CD4-positive, CD25-positive, alpha-beta regulatory T cell (primary cell): ENCODE measurements around the gene FAM180A. TPM values are rescaled to one million over a fixed set of nuclear protein-coding genes. Genes with fewer than 3 reads are reported as not detected.
A peak's percentile ranks its signal among the peaks of the same experiment; 100 is the strongest.
"Not testable (repeated sequence)": the region's sequence is repeated elsewhere in the genome, so short reads cannot be mapped to it uniquely, and the experiment has no call there.

Experiments used
- ATAC-seq, 2 donors: fragments of 150-1000 bp; cut with Tn5 transposase; one replicate each; pipeline ENCODE4 v1.10.0; 2021; ENCODE audit warnings: low read depth in 2 of 2, moderate number of reproducible peaks in 2 of 2, moderate library complexity in 1 of 2
- DNase-seq, 3 donors: peaks; one replicate each; pipeline versions ENCODE4 v3.0.0 to v3.0.0-alpha.2; 2012 to 2022; ENCODE audit warnings: mixed read lengths in 1 of 3
- H3K27ac ChIP-seq: one replicate; pipeline ENCODE4 v1.7.0; 2013; ENCODE audit warnings: mild to moderate bottlenecking, low read length; ENCODE audit not compliant: insufficient read depth, poor library complexity, severe bottlenecking
- H3K27me3 ChIP-seq: one replicate; pipeline ENCODE4 v1.7.0; 2013; ENCODE audit warnings: low read length; ENCODE audit not compliant: control insufficient read depth, insufficient read depth
- H3K36me3 ChIP-seq: one replicate; pipeline ENCODE4 v1.7.0; 2013; ENCODE audit warnings: mild to moderate bottlenecking, low read length, moderate library complexity; ENCODE audit not compliant: control insufficient read depth, insufficient read depth
- H3K4me1 ChIP-seq: 2 replicates; pipeline ENCODE4 v1.7.0; 2013; ENCODE audit warnings: mild to moderate bottlenecking, low read length; ENCODE audit not compliant: insufficient read depth, control insufficient read depth, poor library complexity, severe bottlenecking
- H3K4me3 ChIP-seq: one replicate; pipeline ENCODE4 v1.7.0; 2013; ENCODE audit warnings: low read depth, mild to moderate bottlenecking, low read length, moderate library complexity
- H3K9me3 ChIP-seq, 2 experiments: 1 replicate in 1 of 2; 2 replicates in 1 of 2; pipeline ENCODE4 v1.7.0; 2013; ENCODE audit warnings: low read length in 2 of 2, mild to moderate bottlenecking in 1 of 2, moderate library complexity in 1 of 2; ENCODE audit not compliant: control insufficient read depth in 2 of 2
- H3K27ac Mint-ChIP-seq, 3 donors: one replicate each; pipeline ENCODE4 v1.8.0; 2020 to 2022; ENCODE audit warnings: mild to moderate bottlenecking in 3 of 3, mixed read lengths in 3 of 3, moderate library complexity in 2 of 3
- H3K27me3 Mint-ChIP-seq: one replicate; pipeline ENCODE4 v1.8.0; 2022; ENCODE audit warnings: mild to moderate bottlenecking, mixed read lengths
- H3K36me3 Mint-ChIP-seq: one replicate; pipeline ENCODE4 v1.8.0; 2020; ENCODE audit warnings: mixed read lengths
- H3K4me1 Mint-ChIP-seq, 4 donors: one replicate each; pipeline ENCODE4 v1.8.0; 2020 to 2022; ENCODE audit warnings: mixed read lengths in 4 of 4, mild to moderate bottlenecking in 1 of 4
- H3K4me3 Mint-ChIP-seq, 4 donors: one replicate each; pipeline ENCODE4 v1.8.0; 2020 to 2022; ENCODE audit warnings: mild to moderate bottlenecking in 4 of 4, mixed read lengths in 4 of 4, moderate library complexity in 3 of 4
- H3K9me3 Mint-ChIP-seq, 7 donors: one replicate each; pipeline ENCODE4 v1.8.0; 2020 to 2022; ENCODE audit warnings: mixed read lengths in 7 of 7, mild to moderate bottlenecking in 3 of 7, moderate library complexity in 2 of 7
- polyA plus RNA-seq, 4 donors: library from polyadenylated mRNA; unstranded; fragments of 300-500 nt; fragmentation: Illumina TruSeq; gene quantifications; one replicate each; pipeline ENCODE4 v1.2.3, GENCODE V29; 2021
- total RNA-seq: library from RNA; stranded (reverse); gene quantifications from one replicate; pipeline ENCODE4 v1.2.3, GENCODE V29; 2022

FAM180A gene
- total and polyA plus RNA-seq, 5 donors from 2014 or later: not detected

DNA sequence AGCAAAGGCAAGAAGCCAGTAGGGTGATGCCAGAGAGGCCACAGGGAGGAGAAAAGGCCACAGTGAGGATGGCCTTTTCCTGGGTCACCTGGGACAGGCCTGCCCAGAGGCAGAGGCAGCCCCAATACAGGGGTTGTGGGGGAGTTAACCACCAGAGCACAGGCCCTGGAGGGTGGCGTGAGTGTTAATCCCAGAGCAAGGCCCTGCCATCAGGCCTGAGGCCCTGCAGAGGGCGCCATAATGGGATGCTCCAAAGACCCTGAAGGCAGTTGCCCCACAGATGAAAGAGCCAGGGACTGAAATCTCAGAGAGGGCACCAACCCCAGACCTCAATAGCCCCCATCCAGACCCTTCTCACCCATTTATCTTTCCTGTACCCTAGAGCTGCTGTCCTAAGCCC, 44.5 kb downstream of the FAM180A start:
- no peaks in the 10 kb centered on the region for H3K4me1 ChIP-seq
- DNase-seq: peak in 1 of 3 donors; percentile 8
- Mint-ChIP-seq H3K27me3 (no peaks in the 10 kb centered on the region), H3K36me3 (peaks cover 8% of the 10 kb centered on the region), H3K9me3 (peaks cover 0 to 1% (median 0%) of the 10 kb centered on the region in 7 donors), H3K4me3 (no peak overlapping the region), H3K27ac (no peak overlapping the region), H3K4me1 (peaks cover 0 to 1% (median 0%) of the 10 kb centered on the region in 4 donors)
- no peak overlapping the region for H3K4me3 ChIP-seq
- no peak overlapping the region for H3K27ac ChIP-seq
- ATAC-seq: no peak
- no peaks in the 10 kb centered on the region for H3K9me3 ChIP-seq
- H3K36me3 ChIP-seq: no peaks in the 10 kb centered on the region
- H3K27me3 ChIP-seq: no peaks in the 10 kb centered on the region

DNA sequence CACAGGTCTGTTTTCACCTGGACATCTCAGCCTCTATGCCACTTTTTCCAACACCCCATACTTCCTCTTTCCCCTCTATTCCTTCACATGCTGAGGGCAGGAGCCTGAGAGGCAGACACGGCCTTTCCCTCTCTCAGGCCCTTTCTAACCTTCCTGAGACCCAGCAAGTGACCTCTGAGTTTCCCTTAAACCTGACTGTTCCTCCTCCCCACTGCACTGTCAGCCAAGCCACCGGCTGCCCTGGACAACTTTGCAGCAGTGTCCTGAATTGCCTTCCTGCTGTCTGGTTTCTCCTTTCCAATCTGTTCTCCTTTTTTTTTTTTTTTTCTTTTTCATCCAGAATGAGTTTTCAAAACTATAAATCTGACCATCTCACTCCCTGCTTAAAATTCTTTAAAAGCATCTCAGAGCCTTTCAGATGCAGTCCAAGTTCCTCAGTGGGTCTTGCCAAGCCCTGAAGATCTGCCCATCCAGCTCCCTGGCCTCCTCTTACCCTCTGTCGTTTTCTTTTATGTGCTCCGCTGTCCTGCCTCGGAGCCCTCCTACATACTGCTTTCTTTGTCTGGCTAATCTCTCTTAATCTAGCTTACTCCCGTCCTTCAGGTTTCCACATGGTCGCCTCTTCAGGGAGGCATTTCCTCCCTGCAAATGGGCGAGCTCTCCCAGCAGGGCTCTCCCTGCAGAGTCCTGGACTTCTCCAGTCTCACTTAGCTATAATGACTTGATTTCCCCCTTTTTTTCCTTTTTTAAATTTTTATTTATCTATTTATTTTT, 51.1 kb downstream of the FAM180A start:
- H3K4me3 ChIP-seq: no peak overlapping the region
- Mint-ChIP-seq H3K4me1 (peaks cover 0 to 2% (median 0%) of the 10 kb centered on the region in 4 donors), H3K4me3 (no peak overlapping the region), H3K27me3 (no peaks in the 10 kb centered on the region), H3K36me3 (peaks cover 14% of the 10 kb centered on the region), H3K9me3 (peaks cover 0 to 2% (median 0%) of the 10 kb centered on the region in 7 donors), H3K27ac (no peak overlapping the region)
- H3K36me3 ChIP-seq: no peaks in the 10 kb centered on the region
- ATAC-seq (no peak), DNase-seq (no peak)
- no peaks in the 10 kb centered on the region for H3K4me1 ChIP-seq
- no peaks in the 10 kb centered on the region for H3K27me3 ChIP-seq
- H3K27ac ChIP-seq: no peak overlapping the region
- no peaks in the 10 kb centered on the region for H3K9me3 ChIP-seq

DNA sequence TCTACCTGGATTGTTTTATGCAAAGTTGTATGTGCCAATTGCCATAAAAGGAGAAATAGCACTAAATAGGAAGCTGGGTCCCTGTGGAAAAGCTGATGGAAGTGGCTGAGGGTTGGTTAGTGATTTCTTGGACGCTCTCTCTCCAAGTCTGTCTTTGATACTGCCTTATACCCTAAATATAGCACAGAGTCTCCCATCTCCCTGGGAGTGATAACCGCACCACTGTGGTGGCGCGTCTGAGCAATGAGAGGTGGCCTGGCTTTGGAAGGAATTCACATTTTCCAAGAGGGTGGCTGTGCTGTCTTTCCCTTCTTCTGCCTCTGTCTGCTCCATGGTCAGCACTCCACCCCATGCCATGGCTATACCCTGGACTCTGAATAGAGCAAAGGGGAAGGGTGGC, 55.1 kb downstream of the FAM180A start:
- no peak overlapping the region for H3K4me3 Mint-ChIP-seq
- no peaks in the 10 kb centered on the region for H3K27me3 Mint-ChIP-seq
- no peak for ATAC-seq
- no peaks in the 10 kb centered on the region for H3K4me1 Mint-ChIP-seq
- no peak overlapping the region for H3K27ac Mint-ChIP-seq
- Histone ChIP-seq H3K4me3 (no peak overlapping the region), H3K27ac (no peak overlapping the region), H3K4me1 (no peaks in the 10 kb centered on the region), H3K36me3 (peaks cover 4% of the 10 kb centered on the region), H3K9me3 (no peaks in the 10 kb centered on the region), H3K27me3 (no peaks in the 10 kb centered on the region)
- H3K36me3 Mint-ChIP-seq: peaks cover 21% of the 10 kb centered on the region
- no peak for DNase-seq
- H3K9me3 Mint-ChIP-seq: no peaks in the 10 kb centered on the region

DNA sequence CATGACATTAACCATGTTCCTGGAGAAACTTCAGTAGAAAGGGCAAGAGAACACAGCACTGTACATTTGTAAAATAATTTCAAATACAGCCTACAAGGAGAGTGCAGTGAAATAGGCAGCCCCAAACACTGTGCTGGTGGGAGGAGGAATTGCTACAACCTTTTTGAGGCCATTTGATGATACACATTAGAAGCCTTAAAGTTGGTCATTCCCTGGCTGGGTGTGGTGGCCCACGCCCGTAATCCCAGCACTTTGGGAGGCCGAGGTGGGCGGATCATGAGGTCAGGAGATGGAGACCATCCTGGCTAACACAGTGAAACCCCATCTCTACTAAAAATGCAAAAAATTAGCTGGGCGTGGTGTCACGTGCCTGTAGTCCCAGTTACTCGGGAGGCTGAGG, 56.0 kb downstream of the FAM180A start:
- H3K36me3 ChIP-seq, H3K9me3 ChIP-seq, ATAC-seq, H3K4me3 ChIP-seq, H3K4me3 Mint-ChIP-seq, H3K27ac Mint-ChIP-seq, H3K4me1 Mint-ChIP-seq, H3K27me3 Mint-ChIP-seq, H3K27me3 ChIP-seq, H3K9me3 Mint-ChIP-seq, H3K27ac ChIP-seq, H3K4me1 ChIP-seq, DNase-seq: not testable (repeated sequence)
- peaks cover 21% of the 10 kb centered on the region for H3K36me3 Mint-ChIP-seq

DNA sequence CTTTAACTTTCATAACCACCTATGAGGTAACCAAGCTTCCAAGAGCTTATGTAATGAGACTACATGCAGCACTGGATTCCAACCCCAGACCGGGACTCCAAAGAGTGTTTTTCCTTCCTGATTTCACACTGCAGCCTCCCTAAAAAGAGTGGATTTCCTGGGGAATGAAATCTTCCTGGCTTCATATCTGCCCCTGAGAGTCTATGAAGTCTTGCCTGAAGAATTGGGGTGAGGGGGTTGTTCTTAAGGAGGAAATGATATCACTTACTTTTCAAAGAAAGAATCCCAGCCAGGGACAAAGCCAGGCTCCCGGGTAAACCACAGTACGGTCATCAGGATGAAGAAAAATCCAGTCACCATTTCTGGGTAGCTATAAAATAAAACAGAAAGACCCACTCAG, 56.6 kb downstream of the FAM180A start:
- Mint-ChIP-seq H3K27me3 (no peaks in the 10 kb centered on the region), H3K4me3 (no peak overlapping the region), H3K4me1 (peaks cover 0 to 4% (median 3%) of the 10 kb centered on the region in 4 donors), H3K27ac (no peak overlapping the region), H3K36me3 (peaks cover 21% of the 10 kb centered on the region), H3K9me3 (peaks cover 0 to 2% (median 0%) of the 10 kb centered on the region in 7 donors)
- Histone ChIP-seq H3K9me3 (no peaks in the 10 kb centered on the region), H3K27me3 (no peaks in the 10 kb centered on the region), H3K27ac (no peak overlapping the region), H3K4me1 (no peaks in the 10 kb centered on the region), H3K36me3 (peaks cover 4% of the 10 kb centered on the region), H3K4me3 (no peak overlapping the region)
- DNase-seq (no peak), ATAC-seq (no peak)

DNA sequence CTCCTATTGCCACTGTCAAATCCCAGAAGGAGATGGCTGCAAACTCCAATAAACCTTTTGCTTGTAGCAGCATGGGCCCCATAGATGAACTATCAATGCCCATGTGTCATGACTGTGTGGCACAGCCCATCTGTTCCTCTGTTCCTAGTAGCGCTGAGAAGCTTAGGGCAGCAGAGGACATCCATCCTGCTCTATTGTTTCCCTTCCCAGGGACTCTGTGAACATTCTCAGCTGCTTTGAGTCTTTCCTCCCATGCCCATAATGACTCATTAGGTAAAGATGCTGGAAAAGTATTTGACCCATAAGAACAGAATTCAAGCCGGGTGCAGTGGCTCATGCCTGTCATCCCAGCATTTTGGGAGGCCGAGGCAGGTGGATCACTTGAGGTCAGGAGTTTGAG, 58.0 kb downstream of the FAM180A start:
- Histone ChIP-seq H3K27ac (no peak overlapping the region), H3K36me3 (peaks cover 4% of the 10 kb centered on the region), H3K4me3 (no peak overlapping the region), H3K9me3 (no peaks in the 10 kb centered on the region), H3K4me1 (no peaks in the 10 kb centered on the region), H3K27me3 (no peaks in the 10 kb centered on the region)
- H3K36me3 Mint-ChIP-seq: peaks cover 24% of the 10 kb centered on the region
- DNase-seq (no peak), ATAC-seq (no peak)
- H3K4me3 Mint-ChIP-seq: no peak overlapping the region
- peaks cover 0 to 2% (median 0%) of the 10 kb centered on the region in 7 donors for H3K9me3 Mint-ChIP-seq
- H3K27me3 Mint-ChIP-seq: no peaks in the 10 kb centered on the region
- no peak overlapping the region for H3K27ac Mint-ChIP-seq
- H3K4me1 Mint-ChIP-seq: peaks cover 0 to 4% (median 3%) of the 10 kb centered on the region in 4 donors

DNA sequence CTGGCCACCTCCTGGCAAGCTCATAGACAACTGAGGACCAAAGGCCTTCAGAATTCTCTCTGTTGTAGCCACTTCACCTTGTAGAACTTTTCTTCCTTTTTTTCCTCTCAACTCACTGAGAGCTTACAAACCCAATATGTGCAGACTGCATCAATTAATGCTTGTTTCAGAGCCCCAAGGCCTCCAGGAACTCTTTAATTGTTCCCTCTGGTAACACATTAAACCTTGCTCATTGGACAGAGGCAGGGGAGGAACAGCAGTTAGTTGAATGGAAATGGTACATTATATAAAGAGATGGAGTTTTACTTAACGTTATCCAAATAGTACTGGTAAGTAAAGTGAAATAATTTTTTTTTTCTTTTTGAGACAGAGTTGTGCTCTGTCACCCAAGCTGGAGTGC, 61.1 kb downstream of the FAM180A start:
- H3K9me3 Mint-ChIP-seq: peaks cover 0 to 2% (median 0%) of the 10 kb centered on the region in 7 donors
- no peak overlapping the region for H3K4me3 ChIP-seq
- no peak for ATAC-seq
- peaks cover 0 to 4% (median 3%) of the 10 kb centered on the region in 4 donors for H3K4me1 Mint-ChIP-seq
- H3K9me3 ChIP-seq: no peaks in the 10 kb centered on the region
- H3K27ac Mint-ChIP-seq: peak overlapping the region in 1 of 3 donors; percentile 36
- H3K27me3 ChIP-seq: no peaks in the 10 kb centered on the region
- H3K4me1 ChIP-seq: no peaks in the 10 kb centered on the region
- H3K36me3 Mint-ChIP-seq: peaks cover 22% of the 10 kb centered on the region
- no peaks in the 10 kb centered on the region for H3K27me3 Mint-ChIP-seq
- H3K27ac ChIP-seq: no peak overlapping the region
- peaks cover 6% of the 10 kb centered on the region for H3K36me3 ChIP-seq
- H3K4me3 Mint-ChIP-seq: peak overlapping the region in 1 of 4 donors; percentile 30
- DNase-seq: no peak
